Sigmoid colon (tissue), 4 donors: ENCODE data around the gene HBG1.

Experiments used
- EP300 ChIP-seq, 4 donors: sonication (generic); formaldehyde crosslinking; IDR thresholded peaks; one replicate each; pipeline ENCODE4 v1.6.1; 2017; ENCODE audit warnings: antibody characterized with exemption in 4 of 4
- POLR2A ChIP-seq, 2 donors: fragments of 450-650 bp; IDR thresholded peaks; one replicate each; pipeline ENCODE4 v1.6.1; 2016; ENCODE audit warnings: antibody characterized with exemption in 2 of 2, mild to moderate bottlenecking in 2 of 2, moderate library complexity in 2 of 2
- POLR2AphosphoS5 ChIP-seq, 4 donors: sonication (generic); formaldehyde crosslinking; IDR thresholded peaks; one replicate each; pipeline ENCODE4 v1.6.1; 2017; ENCODE audit warnings: antibody characterized with exemption in 4 of 4
- TF ChIP-seq, protein P1 (sequence below), 4 experiments: fragments of 450-650 bp in 3 of 4; fragments of 200-600 bp in 1 of 4; IDR thresholded peaks; one replicate each; pipeline ENCODE4 v1.5.1; 2016 to 2019; ENCODE audit warnings: antibody characterized with exemption in 4 of 4, mild to moderate bottlenecking in 3 of 4, moderate library complexity in 2 of 4

DNA sequence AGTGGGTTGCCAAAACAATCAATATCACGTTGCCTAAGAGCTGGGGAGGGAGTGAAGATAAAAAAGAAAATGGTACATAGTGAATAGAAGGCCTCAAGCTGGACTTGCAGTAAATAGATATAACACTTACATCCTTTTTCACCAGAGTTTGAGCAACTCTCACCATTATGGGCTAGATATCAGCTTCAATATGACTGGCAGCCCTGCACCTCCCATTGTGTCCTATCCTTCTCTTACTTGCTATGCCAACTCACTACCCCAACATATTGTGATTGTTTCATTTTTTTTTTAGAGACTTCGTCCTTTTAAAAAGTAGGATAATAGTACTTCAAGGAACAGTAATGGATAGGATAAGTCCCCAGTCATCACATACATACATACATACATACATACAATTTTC is 7.4 kb downstream of the HBG1 start:
- TF ChIP-seq, protein P1, sequence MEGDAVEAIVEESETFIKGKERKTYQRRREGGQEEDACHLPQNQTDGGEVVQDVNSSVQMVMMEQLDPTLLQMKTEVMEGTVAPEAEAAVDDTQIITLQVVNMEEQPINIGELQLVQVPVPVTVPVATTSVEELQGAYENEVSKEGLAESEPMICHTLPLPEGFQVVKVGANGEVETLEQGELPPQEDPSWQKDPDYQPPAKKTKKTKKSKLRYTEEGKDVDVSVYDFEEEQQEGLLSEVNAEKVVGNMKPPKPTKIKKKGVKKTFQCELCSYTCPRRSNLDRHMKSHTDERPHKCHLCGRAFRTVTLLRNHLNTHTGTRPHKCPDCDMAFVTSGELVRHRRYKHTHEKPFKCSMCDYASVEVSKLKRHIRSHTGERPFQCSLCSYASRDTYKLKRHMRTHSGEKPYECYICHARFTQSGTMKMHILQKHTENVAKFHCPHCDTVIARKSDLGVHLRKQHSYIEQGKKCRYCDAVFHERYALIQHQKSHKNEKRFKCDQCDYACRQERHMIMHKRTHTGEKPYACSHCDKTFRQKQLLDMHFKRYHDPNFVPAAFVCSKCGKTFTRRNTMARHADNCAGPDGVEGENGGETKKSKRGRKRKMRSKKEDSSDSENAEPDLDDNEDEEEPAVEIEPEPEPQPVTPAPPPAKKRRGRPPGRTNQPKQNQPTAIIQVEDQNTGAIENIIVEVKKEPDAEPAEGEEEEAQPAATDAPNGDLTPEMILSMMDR (IDR thresholded peaks at IDR 0.05), result no peak
- TF ChIP-seq POLR2AphosphoS5 (IDR thresholded peaks at IDR 0.05), result no peak
- no peak for TF ChIP-seq EP300 (IDR thresholded peaks at IDR 0.05)
- TF ChIP-seq POLR2A (IDR thresholded peaks at IDR 0.05), result no peak
